Embryonic facial prominence (tissue), 1 donor: ENCODE measurements around the gene PHF11.
"Not testable (repeated sequence)": the region's sequence is repeated elsewhere in the genome, so short reads cannot be mapped to it uniquely, and the experiment has no call there.

ENCODE experiments used
- DNase-seq: peaks from one replicate; pipeline ENCODE4 v3.0.0-alpha.2; 2016; ENCODE audit errors: extremely low spot score

PHF11 gene

GRCh38 chr13:49546561-49546960 is 50.8 kb downstream of the PHF11 start:
- DNase-seq: no peak

GRCh38 chr13:49549289-49549688 is 53.5 kb downstream of the PHF11 start:
- DNase-seq: no peak

- no peak for DNase-seq
These were observed 55.3 kb downstream of the PHF11 start for GRCh38 chr13:49550942-49551644.

GRCh38 chr13:49553888-49554287 is 58.1 kb downstream of the PHF11 start:
- no peak for DNase-seq

- no peak for DNase-seq
These were observed 58.6 kb downstream of the PHF11 start for GRCh38 chr13:49554387-49554786.

- DNase-seq: no peak
These were observed 63.3 kb downstream of the PHF11 start for GRCh38 chr13:49559006-49559405.

GRCh38 chr13:49560270-49561061 is 64.7 kb downstream of the PHF11 start:
- no peak for DNase-seq

GRCh38 chr13:49561062-49561410 is 65.3 kb downstream of the PHF11 start:
- no peak for DNase-seq

GRCh38 chr13:49563516-49563915 is 67.8 kb downstream of the PHF11 start:
- no peak for DNase-seq

GRCh38 chr13:49565461-49565860 is 69.7 kb downstream of the PHF11 start:
- DNase-seq: not testable (repeated sequence)

GRCh38 chr13:49566461-49566860 is 70.7 kb downstream of the PHF11 start:
- DNase-seq: no peak

GRCh38 chr13:49567491-49567890 is 71.7 kb downstream of the PHF11 start:
- DNase-seq: no peak

GRCh38 chr13:49569993-49570689 is 74.4 kb downstream of the PHF11 start:
- no peak for DNase-seq

- no peak for DNase-seq
These were observed 75.8 kb downstream of the PHF11 start for GRCh38 chr13:49571299-49572240.
